Psoas muscle (tissue), 8 donors: ENCODE results near the gene KRT6C. TPM values are rescaled to one million over a fixed set of nuclear protein-coding genes. Genes with fewer than 3 reads are reported as not detected.

Source experiments
- ATAC-seq, 4 donors: fragments of 200-7000 bp; cut with Tn5 transposase; one replicate each; pipeline ENCODE4 v1.9.1; 2020; ENCODE audit warnings: moderate library complexity in 3 of 4, mild to moderate bottlenecking in 2 of 4
- DNase-seq, 2 donors: peaks; one replicate each; pipeline ENCODE4 v3.0.0-alpha.2; 2020
- H3K27ac ChIP-seq: fragments of 200-600 bp; one replicate; pipeline ENCODE4 v1.8.0; 2022
- H3K27me3 ChIP-seq, 3 donors: fragments of 200-600 bp in 1 of 3; one replicate each; pipeline versions ENCODE4 v1.6.1 to v1.8.0; 2013 to 2022; ENCODE audit warnings: low read length in 2 of 3, mild to moderate bottlenecking in 2 of 3, moderate library complexity in 1 of 3; ENCODE audit not compliant: insufficient read depth in 3 of 3
- H3K36me3 ChIP-seq, 2 donors: fragments of 200-600 bp in 1 of 2; one replicate each; pipeline versions ENCODE4 v1.6.1 to v1.8.0; 2013 to 2022; ENCODE audit warnings: low read depth in 1 of 2, mild to moderate bottlenecking in 1 of 2, moderate library complexity in 1 of 2; ENCODE audit not compliant: insufficient read depth in 1 of 2
- H3K4me1 ChIP-seq: fragments of 200-600 bp; one replicate; pipeline ENCODE4 v1.8.0; 2022
- H3K4me3 ChIP-seq: fragments of 200-600 bp; one replicate; pipeline ENCODE4 v1.8.0; 2022; ENCODE audit warnings: mild to moderate bottlenecking
- H3K9me3 ChIP-seq: fragments of 200-600 bp; one replicate; pipeline ENCODE4 v1.8.0; 2022
- WGBS, 3 donors: extraction: QIAGEN DNeasy Blood & Tissue Kit; methylation state at CpG; one replicate each; pipeline versions ENCODE4 v1.1.6 to v1.1.7; 2013; 5-methylcytosine and 5-hydroxymethylcytosine counted together
- intact Hi-C, 2 donors: fragments of 100-400 bp; cut with DNase I; formaldehyde crosslinking; loops; one replicate each; pipeline versions ENCODE4 v1.11.0 to v1.14.2; 2022
- polyA plus RNA-seq, 3 donors: library from polyadenylated mRNA; stranded (reverse); fragments of 200-250 nt; gene quantifications; one replicate each; pipeline ENCODE4 v1.2.3, GENCODE V29; 2013
- total RNA-seq, 4 donors: library from RNA; stranded (reverse); fragmentation: NEBNext Ultra II Directional in 2 of 4; extraction: Animal tissue kit (Norgen Biotek cat#: 25700) in 2 of 4; gene quantifications; one replicate each; pipeline versions ENCODE4 v1.2.1 to v1.2.4, GENCODE V29; 2021 to 2023
- TF ChIP-seq, protein P1 (sequence below): fragments of 200-600 bp; IDR thresholded peaks from one replicate; pipeline ENCODE4 v1.8.0; 2022; ENCODE audit warnings: antibody characterized with exemption
- donor health status: healthy with polysubstance abuse.
- donor health status: DM: no; HTN: no; CAD: no; lungs with moderate emphysema.
- donor health status: Bipolar disorder and iron deficiency.
- donor health status: healthy.
- donor health status: DM: yes; HTN: yes; CAD: no.
- donor health status: DM: no; HTN: no; CAD: no.
- donor health status: DM: no; HTN: no; CAD: no.
- donor health status: DM: yes; HTN: yes; CAD: no.

Gene KRT6C
- total and polyA plus RNA-seq, 7 donors, result 0.04 to 0.24 (median 0.21) TPM; not detected in 4

DNA sequence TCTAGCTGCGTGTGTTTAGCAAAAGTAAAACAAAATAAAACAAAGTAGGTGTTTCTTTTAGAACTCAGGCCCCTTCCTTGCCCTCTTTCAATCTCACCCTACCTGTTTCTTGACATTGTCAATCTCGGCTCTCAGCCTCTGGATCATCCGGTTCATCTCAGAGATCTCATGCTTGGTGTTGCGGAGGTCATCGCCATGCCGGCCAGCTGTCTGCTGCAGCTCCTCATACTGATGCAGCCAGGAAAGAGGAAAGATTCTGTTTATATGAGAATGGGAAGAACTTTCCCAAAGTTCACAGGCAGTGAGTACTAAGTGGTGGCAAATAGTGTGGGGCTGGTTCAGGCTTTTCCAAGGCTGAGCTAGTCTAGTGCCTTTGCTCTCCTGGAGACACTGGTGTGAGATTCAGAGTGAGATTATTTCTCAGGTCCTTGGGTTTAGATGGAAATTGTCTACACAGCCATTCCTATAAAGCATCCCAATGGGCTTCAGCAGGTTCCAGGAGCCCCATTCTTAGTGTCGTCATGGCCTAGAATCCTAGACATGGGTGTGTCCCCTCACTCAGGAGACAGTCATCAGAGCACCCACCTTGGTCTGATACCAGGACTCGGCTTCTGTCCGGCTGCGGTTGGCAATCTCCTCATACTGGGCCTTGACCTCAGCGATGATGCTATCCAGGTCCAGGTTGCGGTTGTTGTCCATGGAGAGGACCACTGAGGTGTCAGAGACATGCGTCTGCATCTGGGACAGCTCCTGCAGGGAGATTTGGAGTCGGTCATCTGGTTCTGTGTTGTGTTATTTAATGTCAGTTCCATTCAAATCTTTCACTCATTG is 43.6 kb upstream of the KRT6C start:
- TF ChIP-seq, protein P1, sequence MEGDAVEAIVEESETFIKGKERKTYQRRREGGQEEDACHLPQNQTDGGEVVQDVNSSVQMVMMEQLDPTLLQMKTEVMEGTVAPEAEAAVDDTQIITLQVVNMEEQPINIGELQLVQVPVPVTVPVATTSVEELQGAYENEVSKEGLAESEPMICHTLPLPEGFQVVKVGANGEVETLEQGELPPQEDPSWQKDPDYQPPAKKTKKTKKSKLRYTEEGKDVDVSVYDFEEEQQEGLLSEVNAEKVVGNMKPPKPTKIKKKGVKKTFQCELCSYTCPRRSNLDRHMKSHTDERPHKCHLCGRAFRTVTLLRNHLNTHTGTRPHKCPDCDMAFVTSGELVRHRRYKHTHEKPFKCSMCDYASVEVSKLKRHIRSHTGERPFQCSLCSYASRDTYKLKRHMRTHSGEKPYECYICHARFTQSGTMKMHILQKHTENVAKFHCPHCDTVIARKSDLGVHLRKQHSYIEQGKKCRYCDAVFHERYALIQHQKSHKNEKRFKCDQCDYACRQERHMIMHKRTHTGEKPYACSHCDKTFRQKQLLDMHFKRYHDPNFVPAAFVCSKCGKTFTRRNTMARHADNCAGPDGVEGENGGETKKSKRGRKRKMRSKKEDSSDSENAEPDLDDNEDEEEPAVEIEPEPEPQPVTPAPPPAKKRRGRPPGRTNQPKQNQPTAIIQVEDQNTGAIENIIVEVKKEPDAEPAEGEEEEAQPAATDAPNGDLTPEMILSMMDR, result no peak
- Histone ChIP-seq H3K9me3 (no peaks in the 10 kb centered on the region), H3K36me3 (no peaks in the 10 kb centered on the region), H3K27ac (no peak overlapping the region), H3K4me3 (no peak overlapping the region), H3K4me1 (no peaks in the 10 kb centered on the region), H3K27me3 (peaks cover 0 to 2% (median 1%) of the 10 kb centered on the region in 3 donors)
- 96% methylated on average over 14 of the region's 14 CpGs for WGBS, 3 donors
- intact Hi-C loops, result no loop called here
- ATAC-seq, result no peak
- no peak for DNase-seq

DNA sequence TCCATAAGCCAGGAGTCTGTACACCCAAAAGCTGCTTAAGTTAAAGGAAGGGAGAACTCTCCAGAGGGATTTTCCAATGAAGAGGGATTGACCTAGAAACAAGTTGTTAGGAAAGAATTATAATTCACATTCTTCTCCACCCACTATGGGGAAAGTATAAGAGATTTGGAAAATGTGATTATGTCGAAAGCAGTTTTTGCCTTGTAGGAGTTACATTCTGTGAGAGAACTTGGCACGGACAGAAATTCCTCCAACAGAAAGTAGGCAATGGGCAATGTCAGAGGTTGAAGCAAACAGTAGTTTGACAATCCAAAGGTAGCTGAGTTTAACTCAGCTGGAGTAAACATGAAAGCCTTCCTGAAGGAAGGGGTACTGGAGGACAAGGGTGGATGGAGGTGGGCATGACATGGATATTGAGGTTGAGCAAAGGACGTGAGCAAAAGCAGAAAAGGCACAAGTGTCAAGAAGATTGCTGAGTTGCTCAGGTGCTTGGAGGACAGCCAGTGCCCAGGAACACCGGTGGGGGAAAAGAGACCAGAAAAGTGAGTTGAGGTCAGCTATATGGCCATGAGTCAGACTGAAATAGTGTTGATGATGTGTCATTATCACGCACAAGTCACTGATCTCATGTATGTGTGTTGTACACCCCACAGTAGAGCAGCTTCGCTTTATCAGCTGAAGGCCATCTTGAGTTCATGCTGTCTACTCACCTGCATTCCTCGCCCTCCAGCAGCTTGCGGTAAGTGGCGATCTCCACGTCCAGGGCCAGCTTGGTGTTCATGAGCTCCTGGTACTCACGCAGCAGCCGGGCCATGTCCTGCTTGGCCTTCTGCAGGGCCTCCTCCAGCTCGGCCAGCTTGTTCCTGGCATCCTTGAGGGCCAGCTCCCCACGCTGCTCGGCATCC is 42.6 kb upstream of the KRT6C start:
- Histone ChIP-seq H3K27me3 (peaks cover 0 to 2% (median 0%) of the 10 kb centered on the region in 3 donors), H3K4me1 (no peaks in the 10 kb centered on the region), H3K9me3 (peaks cover 2% of the 10 kb centered on the region), H3K36me3 (no peaks in the 10 kb centered on the region), H3K4me3 (no peak overlapping the region), H3K27ac (no peak overlapping the region)
- DNase-seq, result no peak
- no peak for ATAC-seq
- WGBS, 3 donors, result 90 to 92% (median 90%) methylated on average over 15 of the region's 15 CpGs
- intact Hi-C loops, result no loop called here
- TF ChIP-seq, protein P1, result no peak

DNA sequence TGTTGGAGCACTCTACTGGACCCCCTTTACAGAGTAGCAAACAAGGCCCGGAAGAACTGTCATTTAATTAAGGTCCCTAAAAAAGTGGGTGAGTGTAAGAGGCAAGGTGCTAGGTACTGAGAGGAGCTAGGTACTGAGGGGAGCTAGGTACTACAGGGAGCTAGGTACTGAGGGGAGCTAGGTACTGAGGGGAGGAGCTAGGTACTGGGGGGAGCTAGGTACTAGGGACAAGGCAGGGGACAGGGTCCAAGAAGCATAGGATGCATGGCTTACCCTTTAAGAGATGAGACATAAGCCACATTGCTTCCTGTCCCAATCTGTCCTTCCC is 41.7 kb upstream of the KRT6C start:
- intact Hi-C loops, result no loop called here
- TF ChIP-seq, protein P1, result no peak
- ATAC-seq, result no peak
- DNase-seq, result no peak
- Histone ChIP-seq H3K27me3 (peaks cover 0 to 3% (median 2%) of the 10 kb centered on the region in 3 donors), H3K9me3 (peaks cover 6% of the 10 kb centered on the region), H3K4me1 (no peaks in the 10 kb centered on the region), H3K4me3 (no peak overlapping the region), H3K36me3 (no peaks in the 10 kb centered on the region), H3K27ac (no peak overlapping the region)
- 95 to 100% (median 98%) methylated on average over 1 of the region's 1 CpG for WGBS, 3 donors

DNA sequence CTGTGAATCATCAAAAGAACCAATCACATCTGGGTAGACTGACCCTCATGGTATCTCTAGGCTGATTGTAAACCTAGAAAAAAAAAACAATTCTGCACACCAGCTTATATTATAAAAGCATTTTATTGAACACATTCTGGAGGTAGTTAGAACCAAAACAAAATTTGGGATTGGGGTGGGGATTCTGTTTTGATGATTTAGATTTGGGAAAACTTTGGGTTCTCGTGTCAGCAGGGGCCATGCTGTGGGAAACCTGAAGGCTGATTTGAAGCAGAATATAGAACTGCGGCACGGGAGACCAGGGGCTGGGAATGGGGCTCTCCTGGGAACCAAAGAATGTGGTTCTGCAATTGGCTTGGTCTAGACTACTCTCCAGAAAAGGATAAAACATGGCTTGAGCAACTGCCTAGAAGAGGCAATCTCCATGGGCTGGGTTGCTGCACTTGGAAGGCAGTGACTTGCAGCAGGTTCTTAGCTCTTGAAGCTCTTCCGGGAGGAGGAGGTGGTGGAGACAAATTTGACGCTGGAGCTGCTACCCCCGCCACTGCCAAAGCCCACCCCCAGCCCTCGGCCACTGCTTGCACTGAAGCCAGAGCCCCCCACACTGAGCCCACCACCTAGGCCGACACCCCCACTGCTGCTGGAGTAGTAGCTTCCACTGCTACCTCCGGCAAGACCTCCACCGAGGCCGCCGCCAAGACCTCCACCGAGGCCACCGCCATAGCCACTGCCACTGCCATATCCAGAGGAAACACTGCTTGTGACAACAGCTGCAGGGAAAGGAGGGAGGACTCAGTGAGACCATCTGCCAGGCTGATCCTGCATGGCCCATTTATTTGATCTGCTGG is 41.1 kb upstream of the KRT6C start:
- Histone ChIP-seq H3K27ac (no peak overlapping the region), H3K4me3 (no peak overlapping the region), H3K36me3 (no peaks in the 10 kb centered on the region), H3K4me1 (no peaks in the 10 kb centered on the region), H3K9me3 (peaks cover 6% of the 10 kb centered on the region), H3K27me3 (peaks cover 0 to 9% (median 2%) of the 10 kb centered on the region in 3 donors)
- intact Hi-C loops, result no loop called here
- ATAC-seq (no peak), DNase-seq (no peak)
- TF ChIP-seq, protein P1, result no peak
- WGBS, 3 donors, result 88 to 92% (median 91%) methylated on average over 14 of the region's 14 CpGs
